SK-N-SH (cell line): ENCODE data around the gene NOTCH3. TPM values are rescaled to one million over a fixed set of nuclear protein-coding genes. Genes with fewer than 3 reads are reported as not detected.

ENCODE experiments used
- CTCF ChIA-PET: fragments of 300-600, 350-600 bp; formaldehyde crosslinking; extraction: SDS; loops from one replicate; lab custom pipeline; 2021; lab: Yijun Ruan, JAX
- POLR2A ChIA-PET: fragments of 350-600 bp; sonication (Branson Sonifier 250); formaldehyde crosslinking; extraction: SDS; loops from one replicate; lab custom pipeline; 2020; ENCODE audit warnings: antibody characterized with exemption, inconsistent platforms; lab: Yijun Ruan, JAX
- DNase-seq: peaks from one replicate; pipeline ENCODE4 v3.0.0; 2012
- H2AFZ ChIP-seq: fragments of 200-600 bp; sonication (generic); 2 replicates; pipeline ENCODE4 v1.8.1; 2016; ENCODE audit warnings: antibody characterized with exemption, mild to moderate bottlenecking, low read depth
- H3F3A ChIP-seq: fragments of 200-600 bp; sonication (generic); replicated peaks from 2 replicates; pipeline ENCODE3; 2016; ENCODE audit warnings: antibody characterized with exemption, mild to moderate bottlenecking; ENCODE audit not compliant: insufficient read depth
- H3K27ac ChIP-seq, 2 experiments: fragments of 200-500 bp in 1 of 2; fragments of 200-600 bp in 1 of 2; sonication (Bioruptor generic) in 1 of 2; sonication (generic), shearing (Covaris generic) in 1 of 2; 2 replicates each; pipeline versions ENCODE4 v1.5.1 to v1.6.1; 2014 to 2016; ENCODE audit warnings: low read depth in 2 of 2, inconsistent platforms in 1 of 2, low read length in 1 of 2, mild to moderate bottlenecking in 1 of 2, mixed read lengths in 1 of 2
- H3K27me3 ChIP-seq: fragments of 200-600 bp; sonication (generic), shearing (Covaris generic); 2 replicates; pipeline ENCODE4 v1.6.1; 2016; ENCODE audit warnings: mixed run types; ENCODE audit not compliant: insufficient read depth
- H3K36me3 ChIP-seq, 2 experiments: fragments of 200-500 bp in 1 of 2; fragments of 200-600 bp in 1 of 2; sonication (Bioruptor generic) in 1 of 2; sonication (generic) in 1 of 2; replicated peaks in 1 of 2; 2 replicates each; pipeline versions ENCODE3 to v1.5.1; 2014 to 2016; ENCODE audit warnings: low read length in 1 of 2, mild to moderate bottlenecking in 1 of 2; ENCODE audit not compliant: insufficient read depth in 2 of 2, control insufficient read depth in 1 of 2
- H3K4me1 ChIP-seq, 2 experiments: fragments of 200-500 bp in 1 of 2; fragments of 200-600 bp in 1 of 2; sonication (Bioruptor generic) in 1 of 2; sonication (generic), shearing (Covaris generic) in 1 of 2; 2 replicates each; pipeline versions ENCODE4 v1.5.1 to v1.6.1; 2014 to 2016; ENCODE audit warnings: low read depth in 1 of 2, low read length in 1 of 2, mixed run types in 1 of 2; ENCODE audit not compliant: insufficient read depth in 2 of 2, control insufficient read depth in 1 of 2
- H3K4me2 ChIP-seq: fragments of 200-600 bp; sonication (generic), shearing (Covaris generic); 2 replicates; pipeline ENCODE4 v1.6.1; 2017; ENCODE audit warnings: mixed run types
- H3K4me3 ChIP-seq, 2 experiments: fragments of 200-500 bp in 1 of 2; fragments of 200-600 bp in 1 of 2; sonication (Bioruptor generic) in 1 of 2; sonication (generic), shearing (Covaris generic) in 1 of 2; 2 replicates each; pipeline versions ENCODE4 v1.5.1 to v1.8.1; 2014 to 2016; ENCODE audit warnings: low read depth in 2 of 2, inconsistent platforms in 1 of 2, low read length in 1 of 2, mild to moderate bottlenecking in 1 of 2, mixed read lengths in 1 of 2, moderate library complexity in 1 of 2
- H3K79me2 ChIP-seq: fragments of 200-600 bp; sonication (generic); 2 replicates; pipeline ENCODE4 v1.8.1; 2017; ENCODE audit warnings: mild to moderate bottlenecking; ENCODE audit not compliant: insufficient read depth
- H3K9ac ChIP-seq: fragments of 200-600 bp; sonication (generic); 2 replicates; pipeline ENCODE4 v1.6.1; 2017; ENCODE audit warnings: mixed run types
- H3K9me2 ChIP-seq: fragments of 200-600 bp; sonication (generic); 2 replicates; pipeline ENCODE4 v1.6.1; 2017; ENCODE audit warnings: mixed run types
- H3K9me3 ChIP-seq: fragments of 200-600 bp; sonication (generic); 2 replicates; pipeline ENCODE4 v1.6.1; 2017; ENCODE audit warnings: mixed run types, mild to moderate bottlenecking, moderate library complexity
- H4K20me1 ChIP-seq: fragments of 200-600 bp; sonication (generic); 2 replicates; pipeline ENCODE4 v1.6.1; 2017; ENCODE audit warnings: mild to moderate bottlenecking, mixed run types; ENCODE audit not compliant: insufficient read depth
- CHD2 ChIP-seq: fragments of 150-350 bp; IDR thresholded peaks from 2 replicates; pipeline ENCODE4 v1.6.1; 2018; ENCODE audit warnings: low read length; ENCODE audit not compliant: partially characterized antibody
- ELF1 ChIP-seq: IDR thresholded peaks from 2 replicates; pipeline ENCODE4 v1.4.0; 2012
- FOSL2 ChIP-seq: IDR thresholded peaks from 2 replicates; pipeline ENCODE4 v1.4.0; 2012; ENCODE audit warnings: low read depth, mild to moderate bottlenecking, moderate library complexity, borderline replicate concordance
- FOXJ3 ChIP-seq: sonication (generic); formaldehyde crosslinking; IDR thresholded peaks from 2 replicates; pipeline ENCODE4 v1.5.1; 2020; ENCODE audit warnings: mild to moderate bottlenecking, missing genetic modification reagents
- FOXM1 ChIP-seq: IDR thresholded peaks from 2 replicates; pipeline ENCODE4 v1.4.0; 2012; ENCODE audit warnings: low read depth, mild to moderate bottlenecking
- MEF2A ChIP-seq: IDR thresholded peaks from 2 replicates; pipeline ENCODE4 v1.4.0; 2012; ENCODE audit warnings: low read depth, borderline replicate concordance
- NFIC ChIP-seq: IDR thresholded peaks from 2 replicates; pipeline ENCODE4 v1.4.0; 2012; ENCODE audit warnings: borderline replicate concordance
- POLR2AphosphoS5 ChIP-seq: IDR thresholded peaks from 2 replicates; pipeline ENCODE4 v1.6.1; 2012; ENCODE audit warnings: low read depth, low read length
- RCOR1 ChIP-seq: fragments of 150-350 bp; IDR thresholded peaks from 2 replicates; pipeline ENCODE4 v1.6.1; 2017; ENCODE audit warnings: antibody characterized with exemption, low read length
- RFX5 ChIP-seq: IDR thresholded peaks from 2 replicates; pipeline ENCODE4 v1.6.1; 2012; ENCODE audit warnings: mild to moderate bottlenecking, improper control_type of control experiment, low read length
- RXRA ChIP-seq: IDR thresholded peaks from 2 replicates; pipeline ENCODE4 v1.4.0; 2012; ENCODE audit warnings: low read depth, mild to moderate bottlenecking, borderline replicate concordance
- SIN3A ChIP-seq: IDR thresholded peaks from 2 replicates; pipeline ENCODE4 v1.6.1; 2012; ENCODE audit warnings: low read depth, mild to moderate bottlenecking, low read length, moderate library complexity, borderline replicate concordance
- SMC3 ChIP-seq: IDR thresholded peaks from 2 replicates; pipeline ENCODE4 v1.6.1; 2012; ENCODE audit warnings: low read depth, low read length, improper control_type of control experiment
- TAF1 ChIP-seq: IDR thresholded peaks from 2 replicates; pipeline ENCODE4 v1.6.1; 2012; ENCODE audit warnings: low read depth, mild to moderate bottlenecking, low read length, moderate library complexity, borderline replicate concordance
- TEAD4 ChIP-seq: IDR thresholded peaks from 2 replicates; pipeline ENCODE4 v1.4.0; 2012; ENCODE audit warnings: mild to moderate bottlenecking, borderline replicate concordance; ENCODE audit not compliant: insufficient read depth
- YY1 ChIP-seq: IDR thresholded peaks from 2 replicates; pipeline ENCODE4 v1.4.0; 2012; ENCODE audit warnings: low read depth, mild to moderate bottlenecking
- WGBS: methylation state at CpG from one replicate; pipeline ENCODE4 v1.1.6; 2017; ENCODE audit warnings: low lambda C conversion rate; 5-methylcytosine and 5-hydroxymethylcytosine counted together
- polyA plus RNA-seq, 3 experiments: library from polyadenylated mRNA; depleted of rRNA; stranded (reverse); fragments of >200 nt; gene quantifications; 2 replicates each; pipeline ENCODE4 v1.2.3, GENCODE V29; 2012
- TF ChIP-seq, protein P1 (sequence below): IDR thresholded peaks from 2 replicates; pipeline ENCODE4; 2012
- TF ChIP-seq, protein P2 (sequence below): fragments of 200-600 bp; sonication (generic); IDR thresholded peaks from 2 replicates; pipeline ENCODE4 v1.6.1; 2017; ENCODE audit warnings: antibody characterized with exemption, mild to moderate bottlenecking, moderate library complexity
- TF ChIP-seq, protein P3 (sequence below): IDR thresholded peaks from 2 replicates; pipeline ENCODE4 v1.4.0; 2012; ENCODE audit warnings: low read depth

The NOTCH3 gene
- polyA plus RNA-seq, 1 of the 3 experiments (the other 2 are of a cell fraction) = 7.0 TPM

DNA sequence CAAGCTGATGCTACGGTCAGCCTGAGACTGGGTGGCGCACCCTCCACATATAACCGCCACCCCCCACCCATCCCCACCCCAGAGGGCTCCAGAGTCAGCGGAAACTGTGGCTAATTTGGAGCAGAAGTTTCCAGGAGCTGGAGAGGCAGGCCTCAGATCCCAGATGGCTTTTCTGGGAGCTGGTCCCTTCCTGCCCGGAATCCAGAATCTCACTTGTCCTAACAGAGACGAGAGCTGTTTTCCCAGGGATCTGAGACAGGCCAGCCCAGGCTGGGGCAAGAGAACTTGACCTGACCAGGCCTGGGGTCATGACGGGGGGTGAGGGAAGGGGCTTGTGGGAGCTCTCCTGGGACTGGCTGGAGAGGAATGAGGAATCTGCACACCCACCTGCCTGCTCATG is 25.0 kb upstream of the NOTCH3 start:
- no peak for TF ChIP-seq RFX5
- TF ChIP-seq RCOR1 = no peak
- TF ChIP-seq, protein P1, sequence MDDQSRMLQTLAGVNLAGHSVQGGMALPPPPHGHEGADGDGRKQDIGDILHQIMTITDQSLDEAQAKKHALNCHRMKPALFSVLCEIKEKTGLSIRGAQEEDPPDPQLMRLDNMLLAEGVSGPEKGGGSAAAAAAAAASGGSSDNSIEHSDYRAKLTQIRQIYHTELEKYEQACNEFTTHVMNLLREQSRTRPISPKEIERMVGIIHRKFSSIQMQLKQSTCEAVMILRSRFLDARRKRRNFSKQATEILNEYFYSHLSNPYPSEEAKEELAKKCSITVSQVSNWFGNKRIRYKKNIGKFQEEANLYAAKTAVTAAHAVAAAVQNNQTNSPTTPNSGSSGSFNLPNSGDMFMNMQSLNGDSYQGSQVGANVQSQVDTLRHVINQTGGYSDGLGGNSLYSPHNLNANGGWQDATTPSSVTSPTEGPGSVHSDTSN = no peak
- no peak for TF ChIP-seq POLR2AphosphoS5
- TF ChIP-seq, protein P2, sequence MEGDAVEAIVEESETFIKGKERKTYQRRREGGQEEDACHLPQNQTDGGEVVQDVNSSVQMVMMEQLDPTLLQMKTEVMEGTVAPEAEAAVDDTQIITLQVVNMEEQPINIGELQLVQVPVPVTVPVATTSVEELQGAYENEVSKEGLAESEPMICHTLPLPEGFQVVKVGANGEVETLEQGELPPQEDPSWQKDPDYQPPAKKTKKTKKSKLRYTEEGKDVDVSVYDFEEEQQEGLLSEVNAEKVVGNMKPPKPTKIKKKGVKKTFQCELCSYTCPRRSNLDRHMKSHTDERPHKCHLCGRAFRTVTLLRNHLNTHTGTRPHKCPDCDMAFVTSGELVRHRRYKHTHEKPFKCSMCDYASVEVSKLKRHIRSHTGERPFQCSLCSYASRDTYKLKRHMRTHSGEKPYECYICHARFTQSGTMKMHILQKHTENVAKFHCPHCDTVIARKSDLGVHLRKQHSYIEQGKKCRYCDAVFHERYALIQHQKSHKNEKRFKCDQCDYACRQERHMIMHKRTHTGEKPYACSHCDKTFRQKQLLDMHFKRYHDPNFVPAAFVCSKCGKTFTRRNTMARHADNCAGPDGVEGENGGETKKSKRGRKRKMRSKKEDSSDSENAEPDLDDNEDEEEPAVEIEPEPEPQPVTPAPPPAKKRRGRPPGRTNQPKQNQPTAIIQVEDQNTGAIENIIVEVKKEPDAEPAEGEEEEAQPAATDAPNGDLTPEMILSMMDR = no peak
- no peak for TF ChIP-seq FOXM1
- no peak for TF ChIP-seq SMC3
- no peak for TF ChIP-seq MEF2A
- no peak for TF ChIP-seq ELF1
- no peak for TF ChIP-seq SIN3A
- no peak for TF ChIP-seq TAF1
- TF ChIP-seq FOSL2 = no peak
- TF ChIP-seq RXRA = no peak
- no peak for TF ChIP-seq YY1
- TF ChIP-seq CHD2 = no peak
- TF ChIP-seq NFIC = no peak
- no peak for TF ChIP-seq TEAD4
- TF ChIP-seq FOXJ3 (CRISPR knock-in tag) = no peak
- TF ChIP-seq, protein P3, sequence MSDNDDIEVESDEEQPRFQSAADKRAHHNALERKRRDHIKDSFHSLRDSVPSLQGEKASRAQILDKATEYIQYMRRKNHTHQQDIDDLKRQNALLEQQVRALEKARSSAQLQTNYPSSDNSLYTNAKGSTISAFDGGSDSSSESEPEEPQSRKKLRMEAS = no peak
- no peak overlapping the region for H3K4me3 ChIP-seq
- H2AFZ ChIP-seq = no peak overlapping the region
- no peak overlapping the region for H3K9ac ChIP-seq
- H3F3A ChIP-seq = peaks cover 5% of the 10 kb centered on the region
- H3K9me2 ChIP-seq = no peaks in the 10 kb centered on the region
- no peak overlapping the region for H3K27ac ChIP-seq
- H3K27me3 ChIP-seq = no peaks in the 10 kb centered on the region
- no peak overlapping the region for H3K4me2 ChIP-seq
- DNase-seq = peak; percentile 28
- no peaks in the 10 kb centered on the region for H3K9me3 ChIP-seq
- CTCF ChIA-PET = no interaction called here
- no peaks in the 10 kb centered on the region for H3K79me2 ChIP-seq
- H3K36me3 ChIP-seq = no peaks in the 10 kb centered on the region
- no peaks in the 10 kb centered on the region for H4K20me1 ChIP-seq
- peaks cover 5 to 9% of the 10 kb centered on the region in 2 experiments; a peak in 3 of 4 replicates for H3K4me1 ChIP-seq
- POLR2A ChIA-PET = no interaction called here
- 92% methylated on average over 5 of the region's 7 CpGs for WGBS
